K562 (cell line): ENCODE data around the gene PRRC2B.

Experiments used
- CEBPB ChIP-seq: fragments of 450-650 bp; IDR thresholded peaks from 2 replicates; pipeline ENCODE4 v1.6.1; 2016; ENCODE audit warnings: missing genetic modification characterization, missing compliant biosample characterization
- CTBP1 ChIP-seq: fragments of 450-650 bp; IDR thresholded peaks from 2 replicates; pipeline ENCODE4 v1.6.1; 2016; ENCODE audit warnings: borderline replicate concordance
- DPF2 ChIP-seq: fragments of 450-650 bp; IDR thresholded peaks from 2 replicates; pipeline ENCODE4 v1.6.1; 2016
- EGR1 ChIP-seq: fragments of 450-650 bp; conservative IDR thresholded peaks from 2 replicates; pipeline ENCODE4 v1.6.1; 2017; ENCODE audit warnings: mild to moderate bottlenecking
- HDAC2 ChIP-seq: fragments of 450-650 bp; IDR thresholded peaks from 2 replicates; pipeline ENCODE4 v1.6.1; 2016; ENCODE audit warnings: mild to moderate bottlenecking
- IRF2 ChIP-seq: sonication (generic); formaldehyde crosslinking; IDR thresholded peaks from 2 replicates; pipeline ENCODE4 v1.8.1; 2022; ENCODE audit warnings: mild to moderate bottlenecking, missing genetic modification reagents
- MAFK ChIP-seq: IDR thresholded peaks from 2 replicates; pipeline ENCODE4 v1.6.1; 2011; ENCODE audit warnings: low read length, improper control_type of control experiment
- NR1H2 ChIP-seq: sonication (generic); formaldehyde crosslinking; IDR thresholded peaks from 2 replicates; pipeline ENCODE4 v1.4.0; 2020; ENCODE audit warnings: mild to moderate bottlenecking, missing genetic modification reagents
- RBM34 ChIP-seq: fragments of 200-400 bp; formaldehyde crosslinking; IDR thresholded peaks from 2 replicates; pipeline ENCODE4 v1.6.1; 2018; ENCODE audit warnings: low read length, borderline replicate concordance; ENCODE audit not compliant: insufficient read depth
- TF ChIP-seq, protein P1 (sequence below), 3 experiments: IDR thresholded peaks in 2 of 3; conservative IDR thresholded peaks in 1 of 3; 2 replicates each; pipeline ENCODE4 v1.5.1; 2011 to 2012; ENCODE audit warnings: low read length in 3 of 3, mild to moderate bottlenecking in 3 of 3, control low read depth in 2 of 3, improper control_type of control experiment in 1 of 3, inconsistent platforms in 1 of 3, low read depth in 1 of 3, mixed read lengths in 1 of 3, moderate library complexity in 1 of 3; ENCODE audit not compliant: insufficient read depth in 2 of 3
- TF ChIP-seq, protein P2 (sequence below): IDR thresholded peaks from 2 replicates; pipeline ENCODE4 v1.6.1; 2012; ENCODE audit warnings: low read depth, low read length, improper control_type of control experiment, borderline replicate concordance

DNA sequence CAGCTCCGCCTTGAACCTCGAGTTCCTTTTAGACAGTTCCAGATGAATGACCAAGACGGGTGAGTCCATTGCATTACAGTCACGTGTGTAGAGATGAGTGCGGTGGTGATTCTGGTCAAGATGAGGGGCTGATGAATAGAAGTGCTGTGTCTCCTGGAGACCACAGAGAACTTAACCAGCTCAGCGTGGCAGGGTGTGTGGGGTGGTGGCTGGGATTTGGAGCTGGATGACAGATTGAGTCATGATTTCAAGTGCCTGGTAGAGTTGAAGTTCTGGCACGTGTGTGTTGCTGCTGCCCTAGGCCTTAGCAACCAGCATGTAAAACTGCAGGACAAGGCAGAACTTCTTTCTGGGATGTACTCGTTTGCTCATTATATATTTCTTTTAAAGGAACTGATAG, 53.3 kb downstream of the PRRC2B start:
- TF ChIP-seq NR1H2: no peak
- no peak for TF ChIP-seq EGR1
- no peak for TF ChIP-seq IRF2 (CRISPR knock-in tag)
- TF ChIP-seq RBM34: no peak
- TF ChIP-seq CEBPB (tag): no peak
- TF ChIP-seq DPF2: no peak
- TF ChIP-seq, protein P1, sequence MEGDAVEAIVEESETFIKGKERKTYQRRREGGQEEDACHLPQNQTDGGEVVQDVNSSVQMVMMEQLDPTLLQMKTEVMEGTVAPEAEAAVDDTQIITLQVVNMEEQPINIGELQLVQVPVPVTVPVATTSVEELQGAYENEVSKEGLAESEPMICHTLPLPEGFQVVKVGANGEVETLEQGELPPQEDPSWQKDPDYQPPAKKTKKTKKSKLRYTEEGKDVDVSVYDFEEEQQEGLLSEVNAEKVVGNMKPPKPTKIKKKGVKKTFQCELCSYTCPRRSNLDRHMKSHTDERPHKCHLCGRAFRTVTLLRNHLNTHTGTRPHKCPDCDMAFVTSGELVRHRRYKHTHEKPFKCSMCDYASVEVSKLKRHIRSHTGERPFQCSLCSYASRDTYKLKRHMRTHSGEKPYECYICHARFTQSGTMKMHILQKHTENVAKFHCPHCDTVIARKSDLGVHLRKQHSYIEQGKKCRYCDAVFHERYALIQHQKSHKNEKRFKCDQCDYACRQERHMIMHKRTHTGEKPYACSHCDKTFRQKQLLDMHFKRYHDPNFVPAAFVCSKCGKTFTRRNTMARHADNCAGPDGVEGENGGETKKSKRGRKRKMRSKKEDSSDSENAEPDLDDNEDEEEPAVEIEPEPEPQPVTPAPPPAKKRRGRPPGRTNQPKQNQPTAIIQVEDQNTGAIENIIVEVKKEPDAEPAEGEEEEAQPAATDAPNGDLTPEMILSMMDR (IDR thresholded peaks at IDR 0.05 in 2 of 3, conservative IDR thresholded peaks at IDR 0.05 in 1 of 3; ENCODE audit: insufficient read depth in 2 of 3, low read depth in 1 of 3, low read length in 3 of 3): no peak
- TF ChIP-seq CTBP1: no peak
- TF ChIP-seq, protein P2, sequence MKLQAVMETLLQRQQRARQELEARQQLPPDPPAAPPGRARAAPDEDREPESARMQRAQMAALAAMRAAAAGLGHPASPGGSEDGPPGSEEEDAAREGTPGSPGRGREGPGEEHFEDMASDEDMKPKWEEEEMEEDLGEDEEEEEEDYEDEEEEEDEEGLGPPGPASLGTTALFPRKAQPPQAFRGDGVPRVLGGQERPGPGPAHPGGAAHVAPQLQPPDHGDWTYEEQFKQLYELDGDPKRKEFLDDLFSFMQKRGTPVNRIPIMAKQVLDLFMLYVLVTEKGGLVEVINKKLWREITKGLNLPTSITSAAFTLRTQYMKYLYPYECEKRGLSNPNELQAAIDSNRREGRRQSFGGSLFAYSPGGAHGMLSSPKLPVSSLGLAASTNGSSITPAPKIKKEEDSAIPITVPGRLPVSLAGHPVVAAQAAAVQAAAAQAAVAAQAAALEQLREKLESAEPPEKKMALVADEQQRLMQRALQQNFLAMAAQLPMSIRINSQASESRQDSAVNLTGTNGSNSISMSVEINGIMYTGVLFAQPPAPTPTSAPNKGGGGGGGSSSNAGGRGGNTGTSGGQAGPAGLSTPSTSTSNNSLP: no peak
- no peak for TF ChIP-seq HDAC2
- TF ChIP-seq MAFK: no peak
